ENCODE data around the gene CORO2A.

CORO2A gene

DNA sequence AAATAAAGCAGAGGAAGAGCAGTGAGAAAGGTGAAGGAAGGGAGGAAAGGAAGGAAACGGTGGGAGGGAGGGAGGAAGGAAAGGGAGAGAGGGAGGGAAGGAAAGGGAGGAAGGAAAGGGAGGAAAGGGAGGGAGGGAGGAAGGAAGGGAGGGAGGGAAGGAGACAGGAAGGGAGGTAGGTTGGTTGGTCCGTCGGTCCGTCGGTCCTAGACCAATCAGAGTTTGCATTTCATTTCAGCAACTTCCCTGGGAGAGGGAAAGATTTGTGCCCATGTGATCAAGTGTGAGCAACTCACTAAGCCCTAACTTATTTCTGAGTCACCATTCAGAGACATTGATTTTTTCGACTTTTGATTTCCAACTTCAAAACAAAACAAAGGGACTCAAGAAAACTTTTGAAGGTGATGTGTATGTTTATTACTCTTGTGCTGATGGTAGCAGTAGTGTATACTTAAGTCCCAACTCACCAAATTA is 117.1 kb downstream of the CORO2A start:
- peak in 1 of 3 donors; percentile 33 for DNase-seq

DNA sequence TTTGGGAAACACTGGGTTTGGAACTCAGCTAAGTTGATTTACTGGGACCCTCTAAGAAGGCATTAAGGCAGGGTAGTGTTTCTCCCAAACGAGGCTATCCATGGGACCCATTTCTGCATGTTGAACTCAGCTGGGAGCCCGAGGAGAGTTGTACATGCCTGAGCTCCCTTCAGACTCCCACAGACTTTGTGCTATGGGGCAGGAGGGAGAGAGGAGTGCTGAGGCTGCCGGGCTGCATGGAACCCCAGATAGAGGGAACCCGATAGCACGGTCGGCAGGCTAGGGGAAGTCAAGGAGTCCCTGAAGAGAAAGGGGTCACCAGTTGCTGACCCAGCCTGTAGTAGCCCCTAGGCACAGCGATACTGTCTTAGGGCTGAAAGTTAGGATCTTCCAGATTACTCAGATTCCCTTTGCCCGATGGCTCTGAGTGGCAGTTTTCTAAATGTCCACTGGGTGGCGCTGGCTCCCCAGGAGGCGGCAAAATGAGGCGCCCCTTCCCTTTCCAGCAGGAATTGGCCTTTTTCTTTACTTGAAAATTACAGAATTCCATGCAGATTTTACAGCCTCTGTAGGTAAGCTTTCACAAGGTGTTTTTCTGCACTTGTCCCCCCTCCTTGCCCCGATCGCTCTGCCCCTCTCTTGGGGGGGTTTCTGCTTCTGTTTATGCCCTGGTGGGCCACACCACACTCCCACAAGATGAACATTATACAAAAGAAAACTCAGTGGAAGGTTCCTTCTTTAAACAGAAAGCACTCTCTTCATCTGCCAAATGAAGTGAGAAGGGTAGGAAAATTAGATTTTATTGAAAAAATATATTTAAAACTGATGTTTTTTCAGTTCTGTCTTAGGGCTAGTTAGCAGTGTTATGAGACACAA is 118.1 kb downstream of the CORO2A start:
- 43% methylated on average over 11 of the region's 13 CpGs for WGBS (ENCODE audit: insufficient coverage)
- ChIA-PET POLR2A (interaction anchor here (0.7 kb wide), 1 partner anchor 120 kb away, joined by 3 read pairs; no protein-coding TSS in a partner anchor), CTCF (interaction anchor here (0.6 to 2.6 kb wide), 31 partner anchors 9 to 710 kb away, joined by 3 to 15 read pairs (median 4); partner anchors contain the start of gene TRIM14)
- H3K36me3 ChIP-seq (ENCODE audit: control insufficient read depth in 4 of 4, insufficient read depth in 4 of 4, low read length in 3 of 4): peaks cover 4 to 46% (median 21%) of the 10 kb centered on the region in 4 experiments
- no peaks in the 10 kb centered on the region for H3K27me3 ChIP-seq (replicated peaks in 2 of 5; ENCODE audit: control insufficient read depth in 4 of 5, insufficient read depth in 5 of 5, low read length in 4 of 5)
- peaks cover 0 to 20% (median 13%) of the 10 kb centered on the region in 4 experiments for H3K4me1 ChIP-seq (ENCODE audit: control extremely low read depth in 1 of 4, control insufficient read depth in 4 of 4, insufficient read depth in 4 of 4, low read length in 3 of 4)
- H3K27ac ChIP-seq (ENCODE audit: insufficient read depth in 1 of 2, low read depth in 1 of 2, low read length in 2 of 2, poor library complexity in 1 of 2, severe bottlenecking in 2 of 2): no peak overlapping the region
- no peak overlapping the region for H3K4me3 ChIP-seq (ENCODE audit: control insufficient read depth in 1 of 7, extremely low read depth in 1 of 7, insufficient read depth in 4 of 7, low read depth in 2 of 7, low read length in 6 of 7)
- peak; percentile 42 to 62 (median 54) for DNase-seq
- no peaks in the 10 kb centered on the region for H3K9me3 ChIP-seq (ENCODE audit: control extremely low read depth in 1 of 5, control insufficient read depth in 4 of 5, insufficient read depth in 2 of 5, low read depth in 1 of 5, low read length in 4 of 5)

More for the DNA sequence above, 117.1 kb downstream of the CORO2A start:
- 41% methylated on average over 5 of the region's 6 CpGs for WGBS (ENCODE audit: insufficient coverage)
- CTCF ChIA-PET: interaction anchor here (0.6 to 2.6 kb wide), 11 partner anchors 9 to 184 kb away, joined by 3 to 11 read pairs (median 4); partner anchors contain the start of gene TRIM14
- Histone ChIP-seq H3K27ac (ENCODE audit: insufficient read depth in 1 of 2, low read depth in 1 of 2, low read length in 2 of 2, poor library complexity in 1 of 2, severe bottlenecking in 2 of 2) (no peak overlapping the region), H3K4me3 (ENCODE audit: control insufficient read depth in 1 of 7, extremely low read depth in 1 of 7, insufficient read depth in 4 of 7, low read depth in 2 of 7, low read length in 6 of 7) (no peak overlapping the region), H3K4me1 (ENCODE audit: control extremely low read depth in 1 of 4, control insufficient read depth in 4 of 4, insufficient read depth in 4 of 4, low read length in 3 of 4) (peaks cover 0 to 20% (median 13%) of the 10 kb centered on the region in 4 experiments), H3K36me3 (ENCODE audit: control insufficient read depth in 4 of 4, insufficient read depth in 4 of 4, low read length in 3 of 4) (peaks cover 5 to 53% (median 25%) of the 10 kb centered on the region in 4 experiments), H3K9me3 (ENCODE audit: control extremely low read depth in 1 of 5, control insufficient read depth in 4 of 5, insufficient read depth in 2 of 5, low read depth in 1 of 5, low read length in 4 of 5) (no peaks in the 10 kb centered on the region), H3K27me3 (replicated peaks in 2 of 5; ENCODE audit: control insufficient read depth in 4 of 5, insufficient read depth in 5 of 5, low read length in 4 of 5) (no peaks in the 10 kb centered on the region)
- POLR2A ChIA-PET: interaction anchor here (0.6 kb wide), 1 partner anchor 174 kb away, joined by 3 read pairs; no protein-coding TSS in a partner anchor

DNA sequence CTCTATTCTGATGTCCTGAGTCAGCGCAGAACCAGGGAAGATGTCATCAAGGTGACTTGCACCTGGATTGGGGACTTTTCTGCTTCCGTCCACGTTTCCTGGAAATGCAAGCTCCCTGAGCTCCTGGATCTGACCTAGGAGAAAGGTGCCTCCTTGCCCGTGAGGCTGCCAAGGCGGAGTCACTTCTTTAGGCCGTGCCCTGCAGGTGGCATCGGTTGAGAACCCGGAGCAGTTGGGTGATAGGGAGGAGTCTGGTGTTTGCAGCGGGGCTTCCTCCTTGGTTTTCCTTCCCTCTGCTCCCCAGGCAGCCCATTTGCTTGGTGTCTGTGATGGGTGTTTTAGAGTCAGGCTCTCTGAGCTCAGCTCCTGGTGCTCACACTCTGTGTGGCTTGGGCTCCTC is 120.7 kb downstream of the CORO2A start:
- WGBS (ENCODE audit: insufficient coverage): 96% methylated on average over 5 of the region's 9 CpGs
- Histone ChIP-seq H3K4me3 (ENCODE audit: control insufficient read depth in 1 of 7, extremely low read depth in 1 of 7, insufficient read depth in 4 of 7, low read depth in 2 of 7, low read length in 6 of 7) (no peak overlapping the region), H3K4me1 (ENCODE audit: control extremely low read depth in 1 of 4, control insufficient read depth in 4 of 4, insufficient read depth in 4 of 4, low read length in 3 of 4) (peaks cover 0 to 20% (median 13%) of the 10 kb centered on the region in 4 experiments), H3K9me3 (ENCODE audit: control extremely low read depth in 1 of 5, control insufficient read depth in 4 of 5, insufficient read depth in 2 of 5, low read depth in 1 of 5, low read length in 4 of 5) (no peaks in the 10 kb centered on the region), H3K36me3 (ENCODE audit: control insufficient read depth in 4 of 4, insufficient read depth in 4 of 4, low read length in 3 of 4) (peaks cover 7 to 31% (median 17%) of the 10 kb centered on the region in 4 experiments), H3K27me3 (replicated peaks in 2 of 5; ENCODE audit: control insufficient read depth in 4 of 5, insufficient read depth in 5 of 5, low read length in 4 of 5) (no peaks in the 10 kb centered on the region), H3K27ac (ENCODE audit: insufficient read depth in 1 of 2, low read depth in 1 of 2, low read length in 2 of 2, poor library complexity in 1 of 2, severe bottlenecking in 2 of 2) (no peak overlapping the region)
- ChIA-PET CTCF (interaction anchor here (1.0 to 1.6 kb wide), 8 partner anchors 13 to 184 kb away, joined by 3 to 5 read pairs (median 3); partner anchors contain the start of gene TBC1D2), POLR2A (interaction anchor here (0.6 kb wide), 1 partner anchor 151 kb away, joined by 6 read pairs; no protein-coding TSS in a partner anchor)
- peak in 1 of 3 donors; percentile 17 for DNase-seq
